Inferior parietal cortex (tissue), 1 donor: ENCODE results near the gene NCOR2.

Experiments
- DNase-seq: peaks from one replicate; pipeline ENCODE4 v3.0.0-alpha.2; 2016; ENCODE audit errors: extremely low spot score

Gene NCOR2

GRCh38 chr12:124576061-124576650, 8.7 kb upstream of the NCOR2 start:
- DNase-seq = no peak

- no peak for DNase-seq
Measured at GRCh38 chr12:124573839-124574786, 6.7 kb upstream of the NCOR2 start.

GRCh38 chr12:124571556-124571955, 4.1 kb upstream of the NCOR2 start:
- DNase-seq = no peak

GRCh38 chr12:124570810-124571209, 3.4 kb upstream of the NCOR2 start:
- no peak for DNase-seq

GRCh38 chr12:124569375-124570148, 2.1 kb upstream of the NCOR2 start:
- no peak for DNase-seq

GRCh38 chr12:124568431-124569374, 1.3 kb upstream of the NCOR2 start:
- peak; percentile 75 for DNase-seq

- peak; percentile 86 for DNase-seq
Measured at GRCh38 chr12:124567673-124568373, 411 bp upstream of the NCOR2 start.

- DNase-seq = peak; percentile 79
Measured at GRCh38 chr12:124566161-124566996, 1.0 kb downstream of the NCOR2 start.

GRCh38 chr12:124565656-124566160, 1.7 kb downstream of the NCOR2 start:
- DNase-seq = no peak

GRCh38 chr12:124564971-124565491, 2.4 kb downstream of the NCOR2 start:
- peak; percentile 27 for DNase-seq

GRCh38 chr12:124564232-124564958, 3.0 kb downstream of the NCOR2 start:
- no peak for DNase-seq

- DNase-seq = no peak
Measured at GRCh38 chr12:124563809-124564208, 3.6 kb downstream of the NCOR2 start.

GRCh38 chr12:124563401-124563800, 4.0 kb downstream of the NCOR2 start:
- no peak for DNase-seq

- no peak for DNase-seq
Measured at GRCh38 chr12:124562796-124563181, 4.6 kb downstream of the NCOR2 start.

GRCh38 chr12:124562018-124562795, 5.2 kb downstream of the NCOR2 start:
- no peak for DNase-seq

GRCh38 chr12:124561231-124561630, 6.2 kb downstream of the NCOR2 start:
- DNase-seq = no peak

- no peak for DNase-seq
Measured at GRCh38 chr12:124560146-124560890, 7.1 kb downstream of the NCOR2 start.
